Liver (tissue), 3 donors: ENCODE results near the gene LDLRAD4.

Experiments
- RAD21 ChIP-seq, 2 donors: IDR thresholded peaks; 2 replicates each; pipeline ENCODE4 v1.6.1; 2016; ENCODE audit warnings: antibody characterized with exemption in 2 of 2, mild to moderate bottlenecking in 2 of 2
- YY1 ChIP-seq: IDR thresholded peaks from 2 replicates; pipeline ENCODE4 v1.6.1; 2016; ENCODE audit warnings: antibody characterized with exemption, mild to moderate bottlenecking
- TF ChIP-seq, protein P1 (sequence below): fragments of 150-350 bp; IDR thresholded peaks from 2 replicates; pipeline ENCODE4 v1.5.1; 2017; ENCODE audit warnings: improper control_type of control experiment, low read depth, low read length; ENCODE audit not compliant: missing input control
- TF ChIP-seq, protein P2 (sequence below): IDR thresholded peaks from 2 replicates; pipeline ENCODE4 v1.6.1; 2016; ENCODE audit warnings: antibody characterized with exemption, mild to moderate bottlenecking
- TF ChIP-seq, protein P3 (sequence below): IDR thresholded peaks from 2 replicates; pipeline ENCODE4 v1.6.1; 2016; ENCODE audit warnings: antibody characterized with exemption
- donor health status: healthy.
- donor health status: healthy.

DNA sequence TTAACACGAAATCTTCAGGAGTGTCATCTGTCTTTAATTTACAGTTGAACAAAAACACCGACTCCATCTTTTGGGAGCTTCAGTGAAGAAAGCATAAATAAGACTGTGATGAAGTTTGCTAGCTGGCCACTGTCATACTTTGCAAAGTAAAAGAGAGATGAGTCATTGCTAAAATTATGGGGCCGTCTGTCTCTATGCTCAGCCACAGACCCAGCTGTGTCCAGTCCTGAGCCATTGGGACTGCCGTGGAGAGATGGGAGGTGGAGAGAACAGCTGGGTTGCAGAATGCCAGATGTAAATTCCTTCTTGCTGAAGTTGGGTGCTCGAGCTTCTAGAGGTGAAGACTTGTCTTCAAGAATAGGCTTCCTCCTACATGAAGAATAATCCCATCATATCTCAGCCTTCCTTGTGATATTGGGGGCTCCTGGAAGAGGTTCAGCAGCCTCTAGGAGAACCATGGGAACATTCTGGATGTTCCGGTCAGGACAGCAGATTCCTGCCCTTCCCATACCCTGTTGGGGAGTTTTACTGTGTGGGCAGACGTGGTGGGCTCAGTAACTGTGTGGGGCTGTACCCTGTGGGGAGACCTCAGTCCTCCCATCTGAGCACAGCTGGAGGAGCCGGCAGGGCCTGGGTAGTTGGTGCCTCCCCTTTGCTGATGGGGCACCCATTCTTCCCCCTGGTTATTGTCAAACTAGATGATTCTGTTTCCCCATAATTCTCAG is 71.1 kb downstream of the LDLRAD4 start:
- TF ChIP-seq RAD21 (IDR thresholded peaks at IDR 0.05) (no peak), YY1 (no peak)
- TF ChIP-seq, protein P1, sequence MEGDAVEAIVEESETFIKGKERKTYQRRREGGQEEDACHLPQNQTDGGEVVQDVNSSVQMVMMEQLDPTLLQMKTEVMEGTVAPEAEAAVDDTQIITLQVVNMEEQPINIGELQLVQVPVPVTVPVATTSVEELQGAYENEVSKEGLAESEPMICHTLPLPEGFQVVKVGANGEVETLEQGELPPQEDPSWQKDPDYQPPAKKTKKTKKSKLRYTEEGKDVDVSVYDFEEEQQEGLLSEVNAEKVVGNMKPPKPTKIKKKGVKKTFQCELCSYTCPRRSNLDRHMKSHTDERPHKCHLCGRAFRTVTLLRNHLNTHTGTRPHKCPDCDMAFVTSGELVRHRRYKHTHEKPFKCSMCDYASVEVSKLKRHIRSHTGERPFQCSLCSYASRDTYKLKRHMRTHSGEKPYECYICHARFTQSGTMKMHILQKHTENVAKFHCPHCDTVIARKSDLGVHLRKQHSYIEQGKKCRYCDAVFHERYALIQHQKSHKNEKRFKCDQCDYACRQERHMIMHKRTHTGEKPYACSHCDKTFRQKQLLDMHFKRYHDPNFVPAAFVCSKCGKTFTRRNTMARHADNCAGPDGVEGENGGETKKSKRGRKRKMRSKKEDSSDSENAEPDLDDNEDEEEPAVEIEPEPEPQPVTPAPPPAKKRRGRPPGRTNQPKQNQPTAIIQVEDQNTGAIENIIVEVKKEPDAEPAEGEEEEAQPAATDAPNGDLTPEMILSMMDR: no peak
- TF ChIP-seq, protein P2, sequence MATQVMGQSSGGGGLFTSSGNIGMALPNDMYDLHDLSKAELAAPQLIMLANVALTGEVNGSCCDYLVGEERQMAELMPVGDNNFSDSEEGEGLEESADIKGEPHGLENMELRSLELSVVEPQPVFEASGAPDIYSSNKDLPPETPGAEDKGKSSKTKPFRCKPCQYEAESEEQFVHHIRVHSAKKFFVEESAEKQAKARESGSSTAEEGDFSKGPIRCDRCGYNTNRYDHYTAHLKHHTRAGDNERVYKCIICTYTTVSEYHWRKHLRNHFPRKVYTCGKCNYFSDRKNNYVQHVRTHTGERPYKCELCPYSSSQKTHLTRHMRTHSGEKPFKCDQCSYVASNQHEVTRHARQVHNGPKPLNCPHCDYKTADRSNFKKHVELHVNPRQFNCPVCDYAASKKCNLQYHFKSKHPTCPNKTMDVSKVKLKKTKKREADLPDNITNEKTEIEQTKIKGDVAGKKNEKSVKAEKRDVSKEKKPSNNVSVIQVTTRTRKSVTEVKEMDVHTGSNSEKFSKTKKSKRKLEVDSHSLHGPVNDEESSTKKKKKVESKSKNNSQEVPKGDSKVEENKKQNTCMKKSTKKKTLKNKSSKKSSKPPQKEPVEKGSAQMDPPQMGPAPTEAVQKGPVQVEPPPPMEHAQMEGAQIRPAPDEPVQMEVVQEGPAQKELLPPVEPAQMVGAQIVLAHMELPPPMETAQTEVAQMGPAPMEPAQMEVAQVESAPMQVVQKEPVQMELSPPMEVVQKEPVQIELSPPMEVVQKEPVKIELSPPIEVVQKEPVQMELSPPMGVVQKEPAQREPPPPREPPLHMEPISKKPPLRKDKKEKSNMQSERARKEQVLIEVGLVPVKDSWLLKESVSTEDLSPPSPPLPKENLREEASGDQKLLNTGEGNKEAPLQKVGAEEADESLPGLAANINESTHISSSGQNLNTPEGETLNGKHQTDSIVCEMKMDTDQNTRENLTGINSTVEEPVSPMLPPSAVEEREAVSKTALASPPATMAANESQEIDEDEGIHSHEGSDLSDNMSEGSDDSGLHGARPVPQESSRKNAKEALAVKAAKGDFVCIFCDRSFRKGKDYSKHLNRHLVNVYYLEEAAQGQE: no peak
- TF ChIP-seq, protein P3, sequence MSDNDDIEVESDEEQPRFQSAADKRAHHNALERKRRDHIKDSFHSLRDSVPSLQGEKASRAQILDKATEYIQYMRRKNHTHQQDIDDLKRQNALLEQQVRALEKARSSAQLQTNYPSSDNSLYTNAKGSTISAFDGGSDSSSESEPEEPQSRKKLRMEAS: no peak
